Glutamatergic neuron (in vitro differentiated cells): ENCODE measurements around the gene FASTKD1. TPM values are rescaled to one million over a fixed set of nuclear protein-coding genes. Genes with fewer than 3 reads are reported as not detected.
"Not testable (repeated sequence)": the region's sequence is repeated elsewhere in the genome, so short reads cannot be mapped to it uniquely, and the experiment has no call there.

Experiments
- DNase-seq: peaks from one replicate; pipeline ENCODE4 v3.0.0; 2022
- H3K27ac Mint-ChIP-seq: one replicate; pipeline ENCODE4 v1.8.0; 2020; ENCODE audit warnings: mild to moderate bottlenecking, mixed read lengths, inconsistent platforms; ENCODE audit not compliant: unreplicated experiment
- H3K27me3 Mint-ChIP-seq: one replicate; pipeline ENCODE4 v1.8.0; 2020; ENCODE audit warnings: mild to moderate bottlenecking, moderate library complexity, mixed read lengths, inconsistent platforms; ENCODE audit not compliant: unreplicated experiment
- H3K36me3 Mint-ChIP-seq: one replicate; pipeline ENCODE4 v1.8.0; 2020; ENCODE audit warnings: mild to moderate bottlenecking, mixed read lengths, inconsistent platforms; ENCODE audit not compliant: unreplicated experiment
- H3K4me1 Mint-ChIP-seq: one replicate; pipeline ENCODE4 v1.8.0; 2020; ENCODE audit warnings: mild to moderate bottlenecking, low read depth, mixed read lengths, inconsistent platforms; ENCODE audit not compliant: unreplicated experiment
- H3K4me3 Mint-ChIP-seq: one replicate; pipeline ENCODE4 v1.8.0; 2020; ENCODE audit warnings: mild to moderate bottlenecking, mixed read lengths, inconsistent platforms; ENCODE audit not compliant: unreplicated experiment
- H3K9me3 Mint-ChIP-seq: one replicate; pipeline ENCODE4 v1.8.0; 2020; ENCODE audit warnings: mild to moderate bottlenecking, moderate library complexity, mixed read lengths, inconsistent platforms; ENCODE audit not compliant: unreplicated experiment
- CTCF ChIP-seq: fragments of 200-600 bp; sonication (generic); IDR thresholded peaks from one replicate; pipeline ENCODE4 v1.5.0; 2021; ENCODE audit not compliant: partially characterized antibody, unreplicated experiment
- total RNA-seq: library from RNA; stranded (reverse); fragmentation: NEBNext Ultra II Directional; extraction: Animal tissue kit (Norgen Biotek cat#: 25700); gene quantifications from one replicate; pipeline ENCODE4 v1.2.1, GENCODE V29; 2021; ENCODE audit not compliant: unreplicated experiment

Gene FASTKD1
- total RNA-seq, 1 donor from 2014 or later = 38.1 TPM

DNA sequence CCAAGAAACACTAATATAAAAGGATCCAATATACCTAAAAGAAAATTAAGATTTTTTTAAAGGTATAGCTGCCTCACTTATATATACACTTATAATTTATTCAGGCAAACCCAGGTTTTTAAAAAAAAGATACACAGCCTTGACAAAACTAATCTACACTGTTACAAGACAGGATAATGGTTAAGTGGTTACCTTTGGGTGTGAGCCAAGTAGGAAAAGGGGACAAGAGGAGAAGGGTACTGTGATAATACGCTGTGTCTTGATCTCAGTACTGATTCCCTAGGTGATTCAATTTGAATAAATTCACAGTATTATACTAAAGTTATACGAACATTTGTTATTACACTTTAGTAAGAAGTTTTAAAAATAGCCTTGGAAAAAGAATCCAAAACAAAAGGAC lies 33.5 kb downstream of the FASTKD1 start:
- Mint-ChIP-seq H3K27me3 (no peaks in the 10 kb centered on the region), H3K9me3 (no peaks in the 10 kb centered on the region), H3K36me3 (no peaks in the 10 kb centered on the region), H3K27ac (no peak overlapping the region), H3K4me1 (no peaks in the 10 kb centered on the region), H3K4me3 (no peak overlapping the region)
- DNase-seq = no peak
- TF ChIP-seq CTCF = no peak

DNA sequence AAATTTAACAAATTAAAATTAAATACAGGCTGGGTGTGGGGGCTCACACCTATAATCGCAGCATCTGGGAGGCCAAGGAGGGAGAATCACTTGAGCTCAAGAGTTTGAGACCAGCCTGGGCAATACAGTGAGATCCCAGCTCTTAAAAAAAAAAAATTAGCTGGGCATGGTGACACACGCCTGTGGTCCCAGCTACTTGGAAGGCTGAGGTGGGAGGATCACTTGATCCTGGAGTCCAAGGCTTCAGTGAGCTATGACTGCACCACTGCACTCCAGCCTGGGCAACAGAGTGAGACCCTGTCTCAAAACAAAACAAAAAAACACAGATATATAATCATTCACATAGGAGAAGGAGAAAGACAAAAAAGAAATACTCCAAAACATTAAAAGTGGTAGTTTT lies 34.2 kb downstream of the FASTKD1 start:
- H3K4me3 Mint-ChIP-seq, DNase-seq, H3K36me3 Mint-ChIP-seq, H3K4me1 Mint-ChIP-seq, H3K27me3 Mint-ChIP-seq, H3K9me3 Mint-ChIP-seq, H3K27ac Mint-ChIP-seq: not testable (repeated sequence)

- Mint-ChIP-seq H3K27me3 (no peaks in the 10 kb centered on the region), H3K36me3 (no peaks in the 10 kb centered on the region), H3K4me1 (no peaks in the 10 kb centered on the region), H3K4me3 (no peak overlapping the region), H3K9me3 (no peaks in the 10 kb centered on the region), H3K27ac (no peak overlapping the region)
- peak; percentile 85 for DNase-seq
- peak; percentile 96 for TF ChIP-seq CTCF
Observed at GRCh38 chr2:169528271-169528701, 45.4 kb downstream of the FASTKD1 start.

DNA sequence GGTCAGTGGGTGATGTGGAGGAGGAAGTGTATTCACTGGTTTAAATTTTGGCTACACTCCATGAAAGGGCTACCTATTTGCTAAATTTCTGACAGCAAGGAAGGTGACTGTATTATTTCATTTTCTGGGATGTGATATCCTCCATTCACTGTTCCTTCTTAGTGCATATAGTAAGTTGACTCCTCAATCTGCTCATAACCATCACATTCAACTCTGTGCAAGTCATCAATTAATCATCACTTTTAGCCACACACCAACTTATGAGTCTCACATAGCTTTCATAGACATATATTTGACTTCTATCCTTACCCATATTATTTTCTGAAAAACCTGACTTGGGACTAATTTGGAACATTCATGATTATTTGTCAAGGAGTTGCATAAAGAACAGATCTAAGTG lies 47.2 kb downstream of the FASTKD1 start:
- no peaks in the 10 kb centered on the region for H3K27me3 Mint-ChIP-seq
- no peak for DNase-seq
- no peaks in the 10 kb centered on the region for H3K9me3 Mint-ChIP-seq

GRCh38 chr2:169525434-169525833 lies 48.2 kb downstream of the FASTKD1 start:
- DNase-seq = no peak
- Mint-ChIP-seq H3K9me3 (no peaks in the 10 kb centered on the region), H3K36me3 (no peaks in the 10 kb centered on the region), H3K4me3 (no peak overlapping the region), H3K27me3 (no peaks in the 10 kb centered on the region), H3K4me1 (no peaks in the 10 kb centered on the region), H3K27ac (no peak overlapping the region)
- TF ChIP-seq CTCF = no peak

More for the DNA sequence above, 47.2 kb downstream of the FASTKD1 start:
- Mint-ChIP-seq H3K4me1 (no peaks in the 10 kb centered on the region), H3K4me3 (no peak overlapping the region), H3K36me3 (no peaks in the 10 kb centered on the region), H3K27ac (no peak overlapping the region)
- TF ChIP-seq CTCF = no peak

- no peaks in the 10 kb centered on the region for H3K4me1 Mint-ChIP-seq
- no peak overlapping the region for H3K27ac Mint-ChIP-seq
Observed at GRCh38 chr2:169523681-169524080, 50.0 kb downstream of the FASTKD1 start.

More at GRCh38 chr2:169523681-169524080, 50.0 kb downstream of the FASTKD1 start:
- no peaks in the 10 kb centered on the region for H3K36me3 Mint-ChIP-seq
- DNase-seq = no peak
- no peaks in the 10 kb centered on the region for H3K27me3 Mint-ChIP-seq
- H3K9me3 Mint-ChIP-seq = no peaks in the 10 kb centered on the region
- no peak for TF ChIP-seq CTCF
- H3K4me3 Mint-ChIP-seq = no peak overlapping the region
